Measurements from ENCODE around the gene FABP2.
"Not testable (repeated sequence)": the region's sequence is repeated elsewhere in the genome, so short reads cannot be mapped to it uniquely, and the experiment has no call there.

The FABP2 gene

DNA sequence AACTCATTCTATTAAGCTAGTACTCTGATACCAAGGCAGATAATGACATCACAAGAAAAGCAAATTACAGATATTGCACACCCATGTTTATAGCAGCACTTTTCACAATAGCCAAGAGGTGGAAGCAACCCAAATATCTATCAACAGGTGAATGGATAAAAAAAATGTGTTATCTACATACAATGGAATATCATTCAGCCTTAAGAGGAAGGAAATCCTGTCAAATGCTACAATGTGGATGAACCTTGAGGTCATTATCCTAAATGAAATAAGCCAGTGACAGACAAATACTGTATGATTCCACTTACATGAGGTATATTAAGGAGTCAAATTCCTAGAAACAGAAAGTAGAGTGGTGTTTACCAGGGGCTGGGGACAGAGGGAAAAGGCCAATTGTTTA lies 14.3 kb downstream of the FABP2 start:
- FAIRE-seq = no peak

DNA sequence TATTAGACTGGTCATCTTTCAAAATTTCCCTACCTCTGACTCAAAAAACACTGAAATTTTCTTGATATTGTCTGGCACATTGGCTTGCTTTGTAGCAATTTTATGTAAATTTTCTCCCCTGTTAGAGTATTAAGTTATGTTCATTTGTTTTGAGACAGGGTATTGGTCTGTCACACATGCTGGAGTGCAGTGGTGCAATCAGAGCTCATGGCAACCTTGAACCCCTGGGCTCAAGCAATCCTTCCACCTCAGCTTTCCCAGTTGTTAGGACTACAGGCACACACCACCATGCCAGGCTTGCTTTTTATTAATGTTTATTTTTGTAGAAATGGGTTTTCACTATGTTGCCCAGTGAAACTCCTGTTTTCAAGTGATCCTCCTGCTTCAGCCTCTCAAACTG lies 17.5 kb downstream of the FABP2 start:
- FAIRE-seq = no peak

DNA sequence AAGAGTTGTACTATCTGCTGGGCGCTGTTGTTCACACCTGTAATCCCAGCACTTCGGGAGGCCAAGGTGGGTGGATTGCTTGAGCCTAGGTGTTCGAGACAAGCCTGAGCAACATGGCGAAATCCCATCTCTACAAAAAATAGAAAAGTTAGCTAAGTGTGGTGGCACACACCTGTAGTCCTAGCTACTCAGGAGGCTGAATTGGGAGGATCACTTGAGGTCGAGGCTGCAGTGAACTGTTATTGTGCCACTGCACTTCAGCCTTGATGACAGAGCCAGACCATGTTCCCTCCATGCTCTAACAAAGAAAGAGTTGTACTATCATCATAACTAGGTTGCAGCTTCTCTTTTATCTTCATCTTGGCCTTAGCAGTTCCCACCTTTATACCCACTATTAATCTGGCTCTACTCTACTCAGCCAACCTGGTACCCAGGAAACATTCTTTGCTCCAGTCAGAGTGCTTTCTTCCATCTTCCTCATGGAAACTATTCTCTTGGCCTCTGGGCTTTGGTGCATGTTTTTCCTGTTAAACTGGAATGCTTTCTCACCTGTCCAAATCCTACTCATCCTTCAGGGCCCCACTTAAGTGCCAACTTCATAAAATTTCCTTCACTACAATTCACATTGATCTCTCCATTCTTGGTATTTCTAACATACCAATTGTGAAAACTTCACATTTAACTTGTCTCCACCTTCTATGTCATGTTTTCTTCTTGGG lies 18.2 kb downstream of the FABP2 start:
- no peak for FAIRE-seq

GRCh38 chr4:119302073-119302832 lies 19.7 kb downstream of the FABP2 start:
- no peak for FAIRE-seq

DNA sequence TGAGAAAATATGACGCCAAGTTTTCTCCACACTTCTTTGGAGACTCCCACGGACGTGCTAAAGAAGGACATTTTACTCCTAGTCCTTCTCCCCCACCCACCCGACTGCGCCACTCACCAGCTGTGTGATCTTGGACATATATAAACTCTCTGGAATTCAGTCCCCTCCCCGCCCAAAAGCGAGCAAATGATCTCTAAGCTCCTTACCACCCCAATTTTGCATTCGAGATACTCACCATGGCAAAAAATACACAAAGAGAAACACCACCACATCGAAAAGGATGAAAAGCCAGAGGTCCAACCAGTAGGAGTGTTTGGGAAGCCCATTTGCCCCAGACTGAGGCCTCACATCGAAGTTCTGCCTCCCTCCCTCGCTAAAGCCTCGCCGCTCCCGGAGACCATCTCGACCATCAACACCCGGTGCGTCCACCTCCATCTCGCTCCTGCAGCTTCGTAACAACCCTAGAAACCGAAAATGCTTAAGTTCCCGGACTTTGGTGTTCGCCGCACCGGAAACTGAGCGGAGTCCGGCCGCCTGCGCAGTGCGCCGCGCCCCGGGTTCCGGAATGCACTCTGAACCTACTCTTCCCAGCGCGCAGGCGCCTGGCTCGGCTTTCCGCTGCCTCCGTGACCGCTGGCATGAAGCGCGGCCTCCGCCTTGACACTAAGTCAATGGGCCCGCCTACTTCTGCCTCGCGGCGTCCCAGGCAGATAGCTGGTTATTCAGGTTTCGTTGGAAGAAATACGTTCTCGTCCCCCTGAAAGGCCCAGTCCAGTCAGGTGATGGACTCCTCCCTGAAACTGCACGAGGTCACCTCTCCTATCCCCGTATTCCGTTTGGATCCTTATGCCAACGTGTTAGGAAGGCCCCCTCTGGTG lies 21.6 kb downstream of the FABP2 start:
- no peak for FAIRE-seq

DNA sequence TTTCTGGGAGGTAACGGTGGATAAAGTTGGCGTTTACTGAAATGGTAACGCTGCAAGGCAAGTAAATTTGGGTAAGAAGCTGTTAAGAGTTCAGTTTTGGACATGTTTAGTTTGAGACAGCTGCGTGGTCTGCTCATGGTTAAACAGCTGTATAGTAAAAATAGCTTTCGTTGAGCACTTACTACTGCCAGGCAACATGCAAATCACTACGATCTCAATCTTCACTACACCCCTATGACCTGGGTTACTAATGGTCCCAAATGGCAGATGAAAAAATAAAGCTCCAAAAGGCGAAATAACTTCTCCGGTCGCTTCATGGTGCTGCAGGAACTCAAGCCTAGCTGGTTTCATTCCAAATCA lies 22.2 kb downstream of the FABP2 start:
- FAIRE-seq = no peak

GRCh38 chr4:119299260-119299671 lies 22.7 kb downstream of the FABP2 start:
- no peak for FAIRE-seq

GRCh38 chr4:119297795-119298194 lies 24.1 kb downstream of the FABP2 start:
- FAIRE-seq = no peak

GRCh38 chr4:119296356-119296755 lies 25.6 kb downstream of the FABP2 start:
- no peak for FAIRE-seq

GRCh38 chr4:119290598-119290997 lies 31.3 kb downstream of the FABP2 start:
- FAIRE-seq = no peak

GRCh38 chr4:119289313-119289712 lies 32.6 kb downstream of the FABP2 start:
- no peak for FAIRE-seq

DNA sequence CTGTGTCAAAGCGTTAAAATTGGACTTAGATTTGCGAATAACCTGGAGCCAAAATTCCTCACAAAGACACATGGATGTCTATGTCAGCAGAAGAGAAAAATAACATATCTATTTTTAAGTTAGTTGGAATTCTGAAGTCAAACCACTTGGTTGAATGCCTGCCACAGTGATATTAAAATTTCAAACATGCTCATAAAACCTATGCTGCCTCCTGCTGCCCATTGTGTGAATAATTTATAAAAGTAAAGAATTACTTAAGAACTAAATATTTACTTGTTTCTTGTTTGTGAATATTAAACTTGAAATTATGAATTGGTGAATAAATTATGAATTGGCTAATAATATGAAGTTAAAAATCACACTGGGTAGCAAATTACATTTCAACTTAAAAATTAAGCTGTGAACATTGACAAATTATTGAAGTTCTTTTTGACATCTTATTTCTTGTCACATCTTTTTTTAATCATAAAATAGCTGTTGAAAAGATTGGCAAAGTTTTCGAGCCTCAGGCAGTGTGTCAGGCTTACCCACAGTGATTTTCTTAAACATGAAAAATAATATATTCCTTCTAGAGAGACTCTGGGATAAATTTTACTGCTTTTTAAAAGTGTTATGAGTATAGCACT lies 35.4 kb downstream of the FABP2 start:
- peak; percentile 94 for FAIRE-seq

DNA sequence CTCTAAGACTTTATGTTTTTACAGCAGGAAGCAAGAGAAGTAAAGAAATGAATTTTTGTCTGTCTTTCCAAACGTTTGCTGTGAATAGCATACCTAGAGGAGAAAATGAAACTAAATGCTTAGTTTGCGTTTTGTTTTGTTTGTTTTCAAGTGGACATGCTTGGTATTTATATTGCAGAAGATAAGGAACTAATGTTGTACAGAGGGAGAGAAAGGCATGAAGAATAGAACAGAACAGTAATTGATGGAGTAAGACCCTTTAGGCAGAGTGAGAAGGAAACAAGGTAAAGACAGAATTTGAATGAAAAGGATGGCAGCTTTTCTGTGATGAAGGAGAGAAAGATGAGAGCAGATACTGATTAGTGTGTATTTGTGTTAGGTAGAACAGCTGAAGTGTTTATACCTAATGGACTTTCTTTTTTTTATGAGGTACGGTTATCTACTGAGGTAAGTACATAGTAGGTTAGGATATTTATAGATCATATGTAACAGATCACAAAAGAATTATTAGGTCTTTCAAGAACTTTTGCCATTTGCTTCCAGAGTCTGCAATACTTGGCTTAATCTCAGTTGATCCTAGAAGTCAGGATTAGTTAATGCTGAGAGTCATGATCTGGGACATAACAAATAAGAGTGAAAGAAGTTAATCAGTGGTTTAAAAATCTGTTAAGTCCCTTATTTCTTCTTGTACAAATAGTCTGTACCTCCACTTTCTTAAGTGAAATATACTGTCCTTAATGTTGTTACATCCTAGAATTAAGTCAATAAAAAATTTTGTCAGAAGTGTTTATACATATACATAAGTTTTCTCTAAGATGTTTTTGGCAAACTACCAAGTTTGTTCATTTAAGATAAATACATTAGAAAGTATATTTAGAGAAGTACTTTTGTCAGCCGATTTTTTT lies 36.8 kb downstream of the FABP2 start:
- FAIRE-seq = no peak

- no peak for FAIRE-seq
Observed at GRCh38 chr4:119281393-119281792, 40.5 kb downstream of the FABP2 start.

GRCh38 chr4:119279945-119280344 lies 42.0 kb downstream of the FABP2 start:
- FAIRE-seq = not testable (repeated sequence)

DNA sequence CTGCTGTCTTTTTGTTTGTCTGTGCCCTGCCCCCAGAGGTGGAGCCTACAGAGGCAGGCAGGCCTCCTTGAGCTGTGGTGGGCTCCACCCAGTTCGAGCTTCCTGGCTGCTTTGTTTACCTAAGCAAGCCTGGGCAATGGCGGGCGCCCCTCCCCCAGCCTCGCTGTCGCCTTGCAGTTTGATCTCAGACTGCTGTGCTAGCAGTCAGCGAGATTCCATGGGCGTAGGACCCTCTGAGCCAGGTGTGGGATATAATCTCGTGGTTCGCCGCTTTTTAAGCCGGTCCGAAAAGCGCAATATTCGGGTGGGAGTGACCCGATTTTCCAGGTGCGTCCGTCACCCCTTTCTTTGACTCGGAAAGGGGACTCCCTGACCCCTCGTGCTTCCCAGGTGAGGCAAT lies 42.4 kb downstream of the FABP2 start:
- not testable (repeated sequence) for FAIRE-seq

- FAIRE-seq = no peak
Observed at GRCh38 chr4:119271361-119272085, 50.4 kb downstream of the FABP2 start.

DNA sequence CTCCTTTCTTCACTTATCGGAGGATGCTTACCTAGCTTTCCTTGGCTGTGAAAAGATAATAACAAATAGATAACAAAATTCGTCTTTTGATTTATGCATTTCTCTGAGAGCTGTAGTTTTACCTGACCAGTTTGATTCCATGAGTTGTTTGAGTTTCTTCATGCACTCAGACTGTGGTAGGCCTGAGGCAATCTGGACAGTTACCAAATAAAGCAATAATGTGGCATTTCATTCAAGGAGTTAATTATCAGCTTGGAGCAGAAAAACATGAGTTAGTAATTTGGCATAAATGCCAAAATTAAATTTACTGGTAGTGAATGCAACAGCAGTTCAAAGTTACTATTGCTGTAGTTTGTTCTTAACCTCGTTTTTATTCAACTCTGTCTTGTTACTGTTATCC lies 53.5 kb downstream of the FABP2 start:
- FAIRE-seq = no peak

Data from TTC549 (cell line).